Neuronal stem cell (in vitro differentiated cells): ENCODE data around the gene CCDC91.

Experiments used
- DNase-seq: peaks from one replicate; pipeline ENCODE4 v3.0.0-alpha.2; 2013; ENCODE audit warnings: low spot score
- H2AFZ ChIP-seq: one replicate; pipeline ENCODE4 v1.6.1; 2013; ENCODE audit warnings: mild to moderate bottlenecking, low read length, inconsistent platforms
- H2AK5ac ChIP-seq: 2 replicates; pipeline ENCODE4 v1.6.1; 2013; ENCODE audit warnings: low read depth, mild to moderate bottlenecking, inconsistent platforms, low read length, moderate library complexity, mixed read lengths
- H2BK120ac ChIP-seq: 2 replicates; pipeline ENCODE4 v1.6.1; 2013; ENCODE audit warnings: low read depth, mild to moderate bottlenecking, inconsistent platforms, low read length, moderate library complexity, mixed read lengths
- H2BK12ac ChIP-seq: one replicate; pipeline ENCODE4 v1.6.1; 2013; ENCODE audit warnings: low read length, inconsistent platforms
- H2BK15ac ChIP-seq: 2 replicates; pipeline ENCODE4 v1.6.1; 2013; ENCODE audit warnings: mild to moderate bottlenecking, low read length, inconsistent platforms, mixed read lengths
- H2BK5ac ChIP-seq: one replicate; pipeline ENCODE4 v1.6.1; 2013; ENCODE audit warnings: inconsistent platforms, mild to moderate bottlenecking, low read length, moderate library complexity
- H3K14ac ChIP-seq: one replicate; pipeline ENCODE4 v1.6.1; 2013; ENCODE audit warnings: low read length, inconsistent platforms
- H3K18ac ChIP-seq: 2 replicates; pipeline ENCODE4 v1.6.1; 2013; ENCODE audit warnings: low read length, inconsistent platforms
- H3K23ac ChIP-seq: 2 replicates; pipeline ENCODE4 v1.6.1; 2013; ENCODE audit warnings: low read depth, mild to moderate bottlenecking, mixed read lengths, low read length, inconsistent platforms; ENCODE audit not compliant: poor library complexity
- H3K27ac ChIP-seq: replicated peaks from 3 replicates; pipeline ENCODE4 v1.5.1; 2013; ENCODE audit warnings: low read length, inconsistent platforms
- H3K27me3 ChIP-seq, 3 experiments: 2 replicates each; pipeline ENCODE4 v1.6.1; 2013; ENCODE audit warnings: low read length in 3 of 3, mild to moderate bottlenecking in 2 of 3, inconsistent platforms in 1 of 3, low read depth in 1 of 3, mixed read lengths in 1 of 3, moderate library complexity in 1 of 3; ENCODE audit not compliant: control insufficient read depth in 3 of 3, insufficient read depth in 3 of 3
- H3K36me3 ChIP-seq, 2 donors: replicated peaks in 1 of 2; 2 replicates each; pipeline ENCODE4 v1.6.1; 2013; ENCODE audit warnings: low read length in 2 of 2; ENCODE audit not compliant: control insufficient read depth in 2 of 2, insufficient read depth in 2 of 2
- H3K4ac ChIP-seq: 2 replicates; pipeline ENCODE4 v1.6.1; 2013; ENCODE audit warnings: inconsistent platforms, mild to moderate bottlenecking, low read length, moderate library complexity
- H3K4me1 ChIP-seq, 2 donors: 1 replicate in 1 of 2; 2 replicates in 1 of 2; pipeline ENCODE4 v1.6.1; 2013; ENCODE audit warnings: low read length in 2 of 2, low read depth in 1 of 2; ENCODE audit not compliant: control insufficient read depth in 2 of 2, insufficient read depth in 1 of 2
- H3K4me2 ChIP-seq: one replicate; pipeline ENCODE4 v1.6.1; 2013; ENCODE audit warnings: mild to moderate bottlenecking, low read length, inconsistent platforms; ENCODE audit not compliant: insufficient read depth, poor library complexity, severe bottlenecking
- H3K4me3 ChIP-seq, 2 donors: 2 replicates each; pipeline ENCODE4 v1.5.1; 2013; ENCODE audit warnings: low read length in 2 of 2, mild to moderate bottlenecking in 2 of 2, inconsistent platforms in 1 of 2, moderate library complexity in 1 of 2
- H3K79me1 ChIP-seq: one replicate; pipeline ENCODE4 v1.6.1; 2013; ENCODE audit warnings: low read depth, mild to moderate bottlenecking, inconsistent platforms, low read length, moderate library complexity
- H3K9ac ChIP-seq: one replicate; pipeline ENCODE4 v1.6.1; 2013; ENCODE audit warnings: mild to moderate bottlenecking, low read depth, low read length, inconsistent platforms; ENCODE audit not compliant: poor library complexity
- H3K9me3 ChIP-seq, 2 donors: replicated peaks in 1 of 2; 2 replicates each; pipeline versions ENCODE3 to v1.6.1; 2013; ENCODE audit warnings: low read length in 2 of 2, mild to moderate bottlenecking in 2 of 2, inconsistent platforms in 1 of 2, low read depth in 1 of 2, mixed read lengths in 1 of 2, moderate library complexity in 1 of 2; ENCODE audit not compliant: control insufficient read depth in 2 of 2, insufficient read depth in 1 of 2
- H4K8ac ChIP-seq: one replicate; pipeline ENCODE4 v1.6.1; 2013; ENCODE audit warnings: low read depth, mild to moderate bottlenecking, inconsistent platforms, low read length, moderate library complexity
- H4K91ac ChIP-seq: one replicate; pipeline ENCODE4 v1.6.1; 2013; ENCODE audit warnings: low read length, low read depth, mild to moderate bottlenecking, inconsistent platforms; ENCODE audit not compliant: poor library complexity
- WGBS, 2 donors: extraction: QIAGEN DNeasy Blood & Tissue Kit; methylation state at CpG; one replicate each; pipeline ENCODE4 v1.1.7; 2013; ENCODE audit warnings: missing lambda C conversion rate in 2 of 2, mixed read lengths in 1 of 2; ENCODE audit not compliant: insufficient read length in 2 of 2, insufficient replicate concordance in 1 of 2; ENCODE audit errors: extremely low coverage in 2 of 2; 5-methylcytosine and 5-hydroxymethylcytosine counted together

The CCDC91 gene

GRCh38 chr12:28219827-28220226 lies 29.6 kb downstream of the CCDC91 start:
- Histone ChIP-seq H2BK12ac (no peak overlapping the region), H3K79me1 (no peaks in the 10 kb centered on the region), H3K4me3 (no peak overlapping the region), H2BK5ac (no peak overlapping the region), H4K8ac (no peak overlapping the region), H3K27ac (no peak overlapping the region), H3K4me1 (no peaks in the 10 kb centered on the region), H3K23ac (no peak overlapping the region), H3K18ac (no peak overlapping the region), H2AFZ (no peak overlapping the region), H2BK120ac (no peak overlapping the region), H2BK15ac (no peak overlapping the region), H3K27me3 (no peaks in the 10 kb centered on the region), H2AK5ac (no peak overlapping the region), H3K36me3 (no peaks in the 10 kb centered on the region), H4K91ac (no peak overlapping the region), H3K4me2 (no peak overlapping the region), H3K14ac (no peak overlapping the region), H3K4ac (no peak overlapping the region), H3K9ac (no peak overlapping the region), H3K9me3 (no peaks in the 10 kb centered on the region)
- DNase-seq: no peak

DNA sequence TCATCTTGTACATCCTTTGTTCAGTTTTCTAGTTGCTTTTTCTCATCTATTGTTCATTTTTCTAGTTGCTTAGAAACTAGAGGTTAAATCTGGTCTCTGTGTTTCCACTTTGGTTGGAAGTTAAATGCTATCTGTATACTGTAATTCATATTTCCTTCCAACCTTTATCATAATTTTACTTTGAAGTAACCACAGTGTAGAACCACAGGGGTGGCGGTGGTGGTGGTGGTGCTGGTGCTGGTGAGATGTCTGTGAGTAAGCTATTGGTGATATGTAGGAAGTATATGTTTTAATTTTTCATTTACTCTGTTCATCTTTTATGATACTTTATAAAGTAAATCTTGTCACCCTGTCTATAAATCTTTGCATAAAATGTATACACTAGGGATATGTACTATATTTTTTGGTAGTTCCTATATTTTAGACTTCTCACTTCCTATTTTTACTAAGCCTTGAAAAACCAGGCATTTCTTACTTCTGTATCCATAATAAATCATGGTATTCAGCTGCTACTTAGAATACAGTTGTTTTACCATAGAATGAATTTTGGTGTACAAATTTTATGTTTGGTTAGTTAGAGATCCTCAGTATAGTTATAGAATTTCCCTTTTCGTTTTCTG lies 31.9 kb downstream of the CCDC91 start:
- Histone ChIP-seq H3K36me3 (no peaks in the 10 kb centered on the region), H3K27me3 (no peaks in the 10 kb centered on the region), H2AK5ac (no peak overlapping the region), H3K14ac (no peak overlapping the region), H3K18ac (no peak overlapping the region), H2AFZ (no peak overlapping the region), H4K8ac (no peak overlapping the region), H2BK12ac (no peak overlapping the region), H3K9ac (no peak overlapping the region), H2BK15ac (no peak overlapping the region), H3K4me3 (no peak overlapping the region), H3K23ac (no peak overlapping the region), H3K9me3 (no peaks in the 10 kb centered on the region), H4K91ac (no peak overlapping the region), H2BK120ac (no peak overlapping the region), H3K79me1 (no peaks in the 10 kb centered on the region), H3K4me2 (no peak overlapping the region), H3K4me1 (no peaks in the 10 kb centered on the region), H3K27ac (no peak overlapping the region), H2BK5ac (no peak overlapping the region), H3K4ac (no peak overlapping the region)
- no peak for DNase-seq
- WGBS, 2 donors: no CpG with 5 or more reads among the region's 2 CpGs

DNA sequence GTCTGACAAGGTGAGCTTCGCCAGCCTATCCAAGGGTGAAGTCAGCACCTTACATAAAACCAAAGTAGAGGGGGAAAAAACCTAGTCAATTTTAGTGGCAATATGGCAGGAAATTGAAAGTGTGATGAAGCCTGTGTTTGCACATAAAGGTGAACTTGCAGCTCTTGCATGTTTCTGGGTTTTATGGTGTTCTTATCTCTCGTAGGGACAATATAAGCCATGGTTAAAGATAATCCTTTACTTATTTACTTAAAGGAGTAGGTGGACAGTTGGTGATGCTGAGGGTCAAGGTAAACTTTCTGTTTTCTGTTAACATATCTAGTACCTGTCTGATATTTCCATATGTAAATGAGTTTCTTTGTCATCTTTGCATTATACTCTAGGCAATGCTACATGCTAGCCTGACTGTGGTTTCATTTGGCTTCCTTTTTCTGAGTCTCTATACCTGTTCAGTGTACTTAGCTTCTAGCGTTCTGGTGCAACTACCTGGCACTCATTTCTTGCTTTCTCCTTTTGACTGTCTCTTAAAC lies 32.8 kb downstream of the CCDC91 start:
- Histone ChIP-seq H3K36me3 (no peaks in the 10 kb centered on the region), H2AFZ (no peak overlapping the region), H4K91ac (no peak overlapping the region), H3K9me3 (no peaks in the 10 kb centered on the region), H2BK12ac (no peak overlapping the region), H3K27ac (no peak overlapping the region), H3K4me1 (no peaks in the 10 kb centered on the region), H2BK15ac (no peak overlapping the region), H3K14ac (no peak overlapping the region), H4K8ac (no peak overlapping the region), H3K23ac (no peak overlapping the region), H3K27me3 (no peaks in the 10 kb centered on the region), H3K79me1 (no peaks in the 10 kb centered on the region), H3K4me2 (no peak overlapping the region), H2BK120ac (no peak overlapping the region), H3K18ac (no peak overlapping the region), H3K4ac (no peak overlapping the region), H3K9ac (no peak overlapping the region), H2BK5ac (no peak overlapping the region), H2AK5ac (no peak overlapping the region), H3K4me3 (no peak overlapping the region)
- WGBS, 2 donors: no CpG with 5 or more reads among the region's 3 CpGs
- no peak for DNase-seq

- Histone ChIP-seq H3K4me2 (no peak overlapping the region), H3K18ac (no peak overlapping the region), H3K79me1 (no peaks in the 10 kb centered on the region), H2BK12ac (no peak overlapping the region), H3K9ac (no peak overlapping the region), H2AFZ (no peak overlapping the region), H3K23ac (no peak overlapping the region), H3K4ac (no peak overlapping the region), H3K4me1 (no peaks in the 10 kb centered on the region), H3K36me3 (no peaks in the 10 kb centered on the region), H4K91ac (no peak overlapping the region), H2AK5ac (no peak overlapping the region), H3K27me3 (no peaks in the 10 kb centered on the region), H2BK15ac (no peak overlapping the region), H3K27ac (no peak overlapping the region), H3K4me3 (no peak overlapping the region), H2BK5ac (no peak overlapping the region), H3K14ac (no peak overlapping the region), H3K9me3 (no peaks in the 10 kb centered on the region), H4K8ac (no peak overlapping the region), H2BK120ac (no peak overlapping the region)
- WGBS, 2 donors: no CpG with 5 or more reads among the region's 2 CpGs
- no peak for DNase-seq
Measured at GRCh38 chr12:28223858-28224257, 33.6 kb downstream of the CCDC91 start.
